Naive thymus-derived CD8-positive, alpha-beta T cell (primary cell): ENCODE results near the gene MAPK1. TPM values are rescaled to one million over a fixed set of nuclear protein-coding genes. Genes with fewer than 3 reads are reported as not detected.
"Not testable (repeated sequence)": the region's sequence is repeated elsewhere in the genome, so short reads cannot be mapped to it uniquely, and the experiment has no call there.

Experiments
- ATAC-seq, 2 donors: fragments of 150-1000 bp; cut with Tn5 transposase in 1 of 2; sonication (Bioruptor Pico), chemical (Tn5 transposase) in 1 of 2; 1 replicate in 1 of 2; 2 replicates in 1 of 2; pipeline ENCODE4 v1.10.0; 2021; ENCODE audit warnings: mild to moderate bottlenecking in 2 of 2, moderate library complexity in 2 of 2
- POLR2A ChIA-PET: fragments of 350-600 bp; sonication (Branson Sonifier 250); formaldehyde crosslinking; loops from one replicate; lab custom pipeline; 2021; ENCODE audit warnings: antibody characterized with exemption; lab: Charles Lee
- DNase-seq, 10 donors: peaks; one replicate each; pipeline versions ENCODE4 v3.0.0 to v3.0.0-alpha.2; 2020 to 2022
- H3K27ac Mint-ChIP-seq, 10 donors: one replicate each; pipeline ENCODE4 v1.8.0; 2020 to 2022; ENCODE audit warnings: mild to moderate bottlenecking in 10 of 10, mixed read lengths in 10 of 10, moderate library complexity in 4 of 10, inconsistent platforms in 1 of 10
- H3K27me3 Mint-ChIP-seq, 5 donors: one replicate each; pipeline ENCODE4 v1.8.0; 2021 to 2022; ENCODE audit warnings: mixed read lengths in 5 of 5
- H3K36me3 Mint-ChIP-seq, 3 donors: one replicate each; pipeline ENCODE4 v1.8.0; 2020 to 2022; ENCODE audit warnings: mixed read lengths in 3 of 3, mild to moderate bottlenecking in 2 of 3, inconsistent platforms in 1 of 3
- H3K4me1 Mint-ChIP-seq, 4 donors: one replicate each; pipeline ENCODE4 v1.8.0; 2021 to 2022; ENCODE audit warnings: mixed read lengths in 4 of 4
- H3K4me3 Mint-ChIP-seq, 10 donors: one replicate each; pipeline ENCODE4 v1.8.0; 2020 to 2022; ENCODE audit warnings: mild to moderate bottlenecking in 10 of 10, mixed read lengths in 10 of 10, moderate library complexity in 6 of 10, inconsistent platforms in 1 of 10
- H3K9me3 Mint-ChIP-seq, 9 donors: one replicate each; pipeline ENCODE4 v1.8.0; 2020 to 2022; ENCODE audit warnings: mixed read lengths in 9 of 9, mild to moderate bottlenecking in 3 of 9, inconsistent platforms in 1 of 9, moderate library complexity in 1 of 9
- polyA plus RNA-seq, 3 donors: library from polyadenylated mRNA; unstranded; fragments of 300-500 nt; fragmentation: Illumina TruSeq; gene quantifications; one replicate each; pipeline ENCODE4 v1.2.3, GENCODE V29; 2021
- total RNA-seq, 8 experiments: library from RNA in 2 of 8; stranded (reverse) in 2 of 8; gene quantifications; one replicate each; pipeline ENCODE4 v1.2.3 and lab custom pipeline; 2021 to 2026

The MAPK1 gene
- total and polyA plus RNA-seq, 5 experiments from 2014 or later = 62.9 to 119 (median 92.8) TPM

- POLR2A ChIA-PET = interaction anchor here (0.7 kb wide), 2 partner anchors 52 to 53 kb away, joined by 3 read pairs; no protein-coding TSS in a partner anchor
- H3K4me1 Mint-ChIP-seq = peaks cover 0 to 13% (median 3%) of the 10 kb centered on the region in 4 donors
- H3K27me3 Mint-ChIP-seq = no peaks in the 10 kb centered on the region
- H3K9me3 Mint-ChIP-seq = no peaks in the 10 kb centered on the region
- H3K36me3 Mint-ChIP-seq = peaks cover 0 to 55% (median 4%) of the 10 kb centered on the region in 3 donors
- H3K27ac Mint-ChIP-seq = no peak overlapping the region
- H3K4me3 Mint-ChIP-seq = no peak overlapping the region
- DNase-seq (no peak), ATAC-seq (no peak)
Measured at GRCh38 chr22:21790359-21790758, 77.1 kb downstream of the MAPK1 start.

- POLR2A ChIA-PET = not testable (repeated sequence)
Measured at GRCh38 chr22:21787565-21787964, 79.9 kb downstream of the MAPK1 start.

GRCh38 chr22:21780259-21780658 lies 87.2 kb downstream of the MAPK1 start:
- H3K4me1 Mint-ChIP-seq = peaks cover 0 to 31% (median 4%) of the 10 kb centered on the region in 4 donors
- H3K4me3 Mint-ChIP-seq = peak overlapping the region in 2 of 10 donors; percentile 40 to 44
- ATAC-seq = no peak

More at GRCh38 chr22:21787565-21787964, 79.9 kb downstream of the MAPK1 start:
- H3K4me3 Mint-ChIP-seq, ATAC-seq, H3K27me3 Mint-ChIP-seq, H3K9me3 Mint-ChIP-seq, DNase-seq: not testable (repeated sequence)
- peaks cover 0 to 66% (median 8%) of the 10 kb centered on the region in 3 donors for H3K36me3 Mint-ChIP-seq
- peaks cover 0 to 18% (median 3%) of the 10 kb centered on the region in 4 donors for H3K4me1 Mint-ChIP-seq
- H3K27ac Mint-ChIP-seq = peak overlapping the region in 1 of 10 donors; percentile 13

GRCh38 chr22:21779444-21779843 lies 88.0 kb downstream of the MAPK1 start:
- DNase-seq (no peak), ATAC-seq (no peak)
- H3K4me1 Mint-ChIP-seq = peaks cover 0 to 33% (median 4%) of the 10 kb centered on the region in 4 donors
- H3K4me3 Mint-ChIP-seq = no peak overlapping the region
- no peaks in the 10 kb centered on the region for H3K9me3 Mint-ChIP-seq
- POLR2A ChIA-PET = no interaction called here
- peaks cover 0 to 60% (median 2%) of the 10 kb centered on the region in 3 donors for H3K36me3 Mint-ChIP-seq
- H3K27ac Mint-ChIP-seq = no peak overlapping the region
- H3K27me3 Mint-ChIP-seq = no peaks in the 10 kb centered on the region

More at GRCh38 chr22:21780259-21780658, 87.2 kb downstream of the MAPK1 start:
- Mint-ChIP-seq H3K36me3 (peaks cover 0 to 66% (median 6%) of the 10 kb centered on the region in 3 donors), H3K9me3 (no peaks in the 10 kb centered on the region), H3K27ac (peak overlapping the region in 3 of 10 donors; percentile 12 to 58 (median 48)), H3K27me3 (no peaks in the 10 kb centered on the region)
- no peak for DNase-seq
- POLR2A ChIA-PET = no interaction called here

GRCh38 chr22:21778705-21779363 lies 88.6 kb downstream of the MAPK1 start:
- Mint-ChIP-seq H3K4me3 (no peak overlapping the region), H3K36me3 (peaks cover 0 to 61% (median 2%) of the 10 kb centered on the region in 3 donors), H3K27ac (no peak overlapping the region), H3K27me3 (no peaks in the 10 kb centered on the region), H3K9me3 (no peaks in the 10 kb centered on the region), H3K4me1 (peaks cover 0 to 33% (median 4%) of the 10 kb centered on the region in 4 donors)
- POLR2A ChIA-PET = no interaction called here
- no peak for DNase-seq
- ATAC-seq = no peak

- H3K27me3 Mint-ChIP-seq = no peaks in the 10 kb centered on the region
Measured at GRCh38 chr22:21771631-21771976, 95.8 kb downstream of the MAPK1 start.

GRCh38 chr22:21768435-21768834 lies 99.0 kb downstream of the MAPK1 start:
- Mint-ChIP-seq H3K9me3 (no peaks in the 10 kb centered on the region), H3K27ac (peak overlapping the region in 8 of 10 donors; percentile 7 to 91 (median 68)), H3K36me3 (peaks cover 6 to 95% (median 36%) of the 10 kb centered on the region in 3 donors), H3K27me3 (no peaks in the 10 kb centered on the region), H3K4me3 (peak overlapping the region in 3 of 10 donors; percentile 8 to 54 (median 53)), H3K4me1 (peaks cover 13 to 64% (median 43%) of the 10 kb centered on the region in 4 donors)
- no peak for ATAC-seq
- POLR2A ChIA-PET = interaction anchor here (0.6 to 0.7 kb wide), 2 partner anchors 8 to 101 kb away, joined by 3 to 8 read pairs; no protein-coding TSS in a partner anchor
- DNase-seq = no peak

More at GRCh38 chr22:21771631-21771976, 95.8 kb downstream of the MAPK1 start:
- H3K4me3 Mint-ChIP-seq = peak overlapping the region in 2 of 10 donors; percentile 37 to 85
- H3K9me3 Mint-ChIP-seq = no peaks in the 10 kb centered on the region
- DNase-seq (no peak), ATAC-seq (no peak)
- H3K36me3 Mint-ChIP-seq = peaks cover 6 to 79% (median 29%) of the 10 kb centered on the region in 3 donors
- POLR2A ChIA-PET = no interaction called here
- H3K4me1 Mint-ChIP-seq = peaks cover 12 to 47% (median 25%) of the 10 kb centered on the region in 4 donors
- peak overlapping the region in 3 of 10 donors; percentile 27 to 48 (median 47) for H3K27ac Mint-ChIP-seq

- peaks cover 13 to 70% (median 41%) of the 10 kb centered on the region in 4 donors for H3K4me1 Mint-ChIP-seq
- ATAC-seq (peak; percentile 64 to 65), DNase-seq (peak in 5 of 10 donors; percentile 5 to 64 (median 21))
- no peaks in the 10 kb centered on the region for H3K27me3 Mint-ChIP-seq
- POLR2A ChIA-PET = interaction anchor here (0.9 kb wide), 1 partner anchor 31 kb away, joined by 3 read pairs; the partner anchor contains the start of gene YPEL1
- peak overlapping the region; percentile 44 to 91 (median 79) for H3K27ac Mint-ChIP-seq
- H3K4me3 Mint-ChIP-seq = peak overlapping the region in 6 of 10 donors; percentile 0 to 82 (median 40)
- peaks cover 6 to 98% (median 26%) of the 10 kb centered on the region in 3 donors for H3K36me3 Mint-ChIP-seq
- H3K9me3 Mint-ChIP-seq = no peaks in the 10 kb centered on the region
Measured at GRCh38 chr22:21766691-21767462, 100.6 kb downstream of the MAPK1 start.

- POLR2A ChIA-PET = interaction anchor here (0.9 kb wide), 1 partner anchor 30 kb away, joined by 3 read pairs; the partner anchor contains the start of gene YPEL1
Measured at GRCh38 chr22:21765909-21766529, 101.4 kb downstream of the MAPK1 start.

GRCh38 chr22:21764038-21764804 lies 103.2 kb downstream of the MAPK1 start:
- Mint-ChIP-seq H3K4me3 (peak overlapping the region in 2 of 10 donors; percentile 28 to 62), H3K36me3 (peaks cover 6 to 85% (median 18%) of the 10 kb centered on the region in 3 donors), H3K4me1 (peaks cover 13 to 86% (median 41%) of the 10 kb centered on the region in 4 donors), H3K27ac (peak overlapping the region in 7 of 10 donors; percentile 0 to 86 (median 41)), H3K9me3 (no peaks in the 10 kb centered on the region), H3K27me3 (no peaks in the 10 kb centered on the region)
- no peak for DNase-seq
- POLR2A ChIA-PET = no interaction called here
- ATAC-seq = no peak

More at GRCh38 chr22:21765909-21766529, 101.4 kb downstream of the MAPK1 start:
- peak overlapping the region in 3 of 10 donors; percentile 38 to 82 (median 47) for H3K4me3 Mint-ChIP-seq
- ATAC-seq = no peak
- DNase-seq = no peak
- H3K27me3 Mint-ChIP-seq = no peaks in the 10 kb centered on the region
- H3K9me3 Mint-ChIP-seq = no peaks in the 10 kb centered on the region
- peak overlapping the region in 7 of 10 donors; percentile 20 to 91 (median 86) for H3K27ac Mint-ChIP-seq
- H3K4me1 Mint-ChIP-seq = peaks cover 13 to 71% (median 41%) of the 10 kb centered on the region in 4 donors
- H3K36me3 Mint-ChIP-seq = peaks cover 6 to 90% (median 23%) of the 10 kb centered on the region in 3 donors
